K562 (cell line): ENCODE data around the gene PSMC3IP. TPM values are rescaled to one million over a fixed set of nuclear protein-coding genes. Genes with fewer than 3 reads are reported as not detected.

Experiments used
- CC2D1A ChIP-seq: fragments of 450-650 bp; IDR thresholded peaks from 2 replicates; pipeline ENCODE4 v1.6.1; 2017; ENCODE audit warnings: mild to moderate bottlenecking
- HDAC6 ChIP-seq: IDR thresholded peaks from 2 replicates; pipeline ENCODE4 v1.6.1; 2012; ENCODE audit warnings: low read depth, mild to moderate bottlenecking, control low read depth, inconsistent platforms, low read length, moderate library complexity
- HNRNPH1 ChIP-seq: fragments of 200-400 bp; formaldehyde crosslinking; optimal IDR thresholded peaks from 2 replicates; pipeline ENCODE3; 2017; ENCODE audit warnings: low read depth, mild to moderate bottlenecking, low read length, moderate library complexity
- MTA3 ChIP-seq: fragments of 450-650 bp; formaldehyde crosslinking; IDR thresholded peaks from 2 replicates; pipeline ENCODE4 v1.6.1; 2017; ENCODE audit warnings: mild to moderate bottlenecking, borderline replicate concordance
- RERE ChIP-seq: sonication (generic); formaldehyde crosslinking; IDR thresholded peaks from 2 replicates; pipeline ENCODE4 v1.8.0; 2023; ENCODE audit warnings: missing genetic modification reagents, mild to moderate bottlenecking, borderline replicate concordance
- SAP30 ChIP-seq: fragments of 200-600 bp; sonication (generic); IDR thresholded peaks from 2 replicates; pipeline ENCODE4 v1.6.1; 2012; ENCODE audit warnings: borderline replicate concordance, low read depth, mild to moderate bottlenecking, moderate library complexity, low read length, control low read depth, inconsistent platforms; ENCODE audit not compliant: insufficient read depth, poor library complexity, severe bottlenecking
- SIX5 ChIP-seq, 2 experiments: IDR thresholded peaks; 2 replicates each; pipeline ENCODE4 v1.6.1; 2011; ENCODE audit warnings: low read length in 2 of 2, borderline replicate concordance in 1 of 2, low read depth in 1 of 2, mild to moderate bottlenecking in 1 of 2, moderate library complexity in 1 of 2; ENCODE audit not compliant: insufficient read depth in 1 of 2
- TARDBP ChIP-seq: fragments of 450-650 bp; IDR thresholded peaks from 2 replicates; pipeline ENCODE4 v1.6.1; 2016
- TRIM25 ChIP-seq: fragments of 450-650 bp; IDR thresholded peaks from 2 replicates; pipeline ENCODE4 v1.7.0; 2016; ENCODE audit warnings: borderline replicate concordance
- XRCC4 ChIP-seq: IDR thresholded peaks from one replicate; pipeline ENCODE4 v1.6.1; 2011; ENCODE audit not compliant: insufficient read depth, insufficient read length; ENCODE audit errors: extremely low read depth
- ZNF75A ChIP-seq: fragments of 450-650 bp; formaldehyde crosslinking; IDR thresholded peaks from 2 replicates; pipeline ENCODE4 v1.4.0; 2020; ENCODE audit warnings: mild to moderate bottlenecking
- ZNF785 ChIP-seq: fragments of 250-450 bp; sonication (Bioruptor Pico); IDR thresholded peaks from 2 replicates; pipeline ENCODE4 v1.4.0; 2020; ENCODE audit warnings: mild to moderate bottlenecking
- ZSCAN32 ChIP-seq: fragments of 450-650 bp; formaldehyde crosslinking; IDR thresholded peaks from 2 replicates; pipeline ENCODE4 v1.4.0; 2020; ENCODE audit warnings: mild to moderate bottlenecking, moderate library complexity
- polyA plus RNA-seq, 8 experiments: library from polyadenylated mRNA; depleted of rRNA in 4 of 8; stranded (reverse) in 5 of 8; unstranded in 3 of 8; fragments of >200 nt; fragmentation: Nextera tagmentation in 2 of 8; fragmentation: Illumina TruSeq in 1 of 8; extraction: Ambion mirVana in 2 of 8; extraction: Trizol in 1 of 8; gene quantifications; 2 replicates each; pipeline versions ENCODE4 v1.2.1 to v1.2.3, GENCODE V29; 2011 to 2014; ENCODE audit warnings: inconsistent platforms in 1 of 8, missing spikeins in 1 of 8
- total RNA-seq, 7 experiments: library from RNA; depleted of rRNA in 6 of 7; stranded (reverse); fragments of >200 nt in 6 of 7; fragmentation: Illumina TruSeq in 2 of 7; extraction: Trizol in 2 of 7; gene quantifications; 2 replicates each; pipeline versions ENCODE4 v1.2.1 to v1.2.3, GENCODE V29; 2011 to 2021; ENCODE audit warnings: low replicate concordance in 1 of 7
- TF ChIP-seq, protein P1 (sequence below): sonication (generic); formaldehyde crosslinking; IDR thresholded peaks from 2 replicates; pipeline ENCODE4 v1.8.0; 2022; ENCODE audit warnings: mild to moderate bottlenecking, missing genetic modification reagents
- TF ChIP-seq, protein P2 (sequence below): fragments of 450-650 bp; IDR thresholded peaks from 2 replicates; pipeline ENCODE4 v1.6.1; 2017; ENCODE audit warnings: antibody characterized with exemption, mild to moderate bottlenecking

PSMC3IP gene
- total and polyA plus RNA-seq, 9 of the 15 experiments (the other 6 are each of a cell fraction or from before 2014, with no cell fraction given): 13.8 to 65.6 (median 32.8) TPM

DNA sequence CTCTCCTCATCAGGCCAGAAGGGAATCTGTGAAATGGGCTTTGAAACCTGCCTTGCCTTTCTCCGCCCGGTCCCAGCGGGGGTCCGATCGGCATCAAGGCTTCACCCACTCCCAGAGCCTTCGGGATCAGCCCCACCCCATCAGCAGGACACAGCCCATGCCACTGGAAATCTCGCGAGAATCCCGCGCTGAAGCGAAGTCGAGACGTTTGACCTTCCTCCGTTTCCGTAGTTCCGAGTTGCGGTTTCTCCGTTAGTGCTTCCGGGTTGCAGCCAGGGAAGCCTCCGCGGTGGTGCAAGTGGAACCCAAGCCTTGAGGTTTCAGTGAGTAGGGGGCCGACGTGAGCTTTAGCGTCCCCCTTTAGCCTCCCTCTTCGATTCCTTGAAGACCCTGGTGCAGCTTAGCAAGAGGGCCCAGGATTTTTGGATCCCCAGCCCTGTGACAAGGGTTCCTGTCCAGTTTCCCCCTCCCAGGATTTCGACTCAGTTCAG, 15.6 kb downstream of the PSMC3IP start, which contains the start of gene COASY (continued):
- no peak for TF ChIP-seq ZNF75A (CRISPR knock-in tag)
- no peak for TF ChIP-seq RERE (CRISPR knock-in tag)
- TF ChIP-seq, protein P1, sequence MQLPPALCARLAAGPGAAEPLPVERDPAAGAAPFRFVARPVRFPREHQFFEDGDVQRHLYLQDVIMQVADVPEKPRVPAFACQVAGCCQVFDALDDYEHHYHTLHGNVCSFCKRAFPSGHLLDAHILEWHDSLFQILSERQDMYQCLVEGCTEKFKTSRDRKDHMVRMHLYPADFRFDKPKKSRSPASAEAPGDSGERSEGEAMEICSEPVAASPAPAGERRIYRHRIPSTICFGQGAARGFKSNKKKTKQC (CRISPR knock-in tag): no peak
- no peak for TF ChIP-seq TARDBP
- no peak for TF ChIP-seq ZNF785 (CRISPR knock-in tag)
- TF ChIP-seq MTA3: peak; percentile 99
- TF ChIP-seq CC2D1A: no peak
- no peak for TF ChIP-seq XRCC4
- TF ChIP-seq ZSCAN32: no peak
- TF ChIP-seq HDAC6: no peak
- TF ChIP-seq HNRNPH1: no peak
- no peak for TF ChIP-seq TRIM25
- TF ChIP-seq, protein P2, sequence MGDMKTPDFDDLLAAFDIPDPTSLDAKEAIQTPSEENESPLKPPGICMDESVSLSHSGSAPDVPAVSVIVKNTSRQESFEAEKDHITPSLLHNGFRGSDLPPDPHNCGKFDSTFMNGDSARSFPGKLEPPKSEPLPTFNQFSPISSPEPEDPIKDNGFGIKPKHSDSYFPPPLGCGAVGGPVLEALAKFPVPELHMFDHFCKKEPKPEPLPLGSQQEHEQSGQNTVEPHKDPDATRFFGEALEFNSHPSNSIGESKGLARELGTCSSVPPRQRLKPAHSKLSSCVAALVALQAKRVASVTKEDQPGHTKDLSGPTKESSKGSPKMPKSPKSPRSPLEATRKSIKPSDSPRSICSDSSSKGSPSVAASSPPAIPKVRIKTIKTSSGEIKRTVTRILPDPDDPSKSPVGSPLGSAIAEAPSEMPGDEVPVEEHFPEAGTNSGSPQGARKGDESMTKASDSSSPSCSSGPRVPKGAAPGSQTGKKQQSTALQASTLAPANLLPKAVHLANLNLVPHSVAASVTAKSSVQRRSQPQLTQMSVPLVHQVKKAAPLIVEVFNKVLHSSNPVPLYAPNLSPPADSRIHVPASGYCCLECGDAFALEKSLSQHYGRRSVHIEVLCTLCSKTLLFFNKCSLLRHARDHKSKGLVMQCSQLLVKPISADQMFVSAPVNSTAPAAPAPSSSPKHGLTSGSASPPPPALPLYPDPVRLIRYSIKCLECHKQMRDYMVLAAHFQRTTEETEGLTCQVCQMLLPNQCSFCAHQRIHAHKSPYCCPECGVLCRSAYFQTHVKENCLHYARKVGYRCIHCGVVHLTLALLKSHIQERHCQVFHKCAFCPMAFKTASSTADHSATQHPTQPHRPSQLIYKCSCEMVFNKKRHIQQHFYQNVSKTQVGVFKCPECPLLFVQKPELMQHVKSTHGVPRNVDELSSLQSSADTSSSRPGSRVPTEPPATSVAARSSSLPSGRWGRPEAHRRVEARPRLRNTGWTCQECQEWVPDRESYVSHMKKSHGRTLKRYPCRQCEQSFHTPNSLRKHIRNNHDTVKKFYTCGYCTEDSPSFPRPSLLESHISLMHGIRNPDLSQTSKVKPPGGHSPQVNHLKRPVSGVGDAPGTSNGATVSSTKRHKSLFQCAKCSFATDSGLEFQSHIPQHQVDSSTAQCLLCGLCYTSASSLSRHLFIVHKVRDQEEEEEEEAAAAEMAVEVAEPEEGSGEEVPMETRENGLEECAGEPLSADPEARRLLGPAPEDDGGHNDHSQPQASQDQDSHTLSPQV: peak; percentile 13; the same call in 1 of the 2 replicates
- TF ChIP-seq SAP30: peak; percentile 70
- TF ChIP-seq SIX5 (IDR thresholded peaks at IDR 0.05; ENCODE audit: borderline replicate concordance in 1 of 2, insufficient read depth in 1 of 2, low read depth in 1 of 2, low read length in 2 of 2): peak in 1 of 2 experiments; percentile 20; a peak in 1 of 4 replicates
